Measurements from ENCODE around the gene ATG5.

GRCh38 chr6:106360410-106360988 is 34.9 kb upstream of the ATG5 start, which contains the start of gene CRYBG1:
- TF ChIP-seq CTCF (IDR thresholded peaks at IDR 0.05) = peak; percentile 88
- TF ChIP-seq REST (IDR thresholded peaks at IDR 0.05; ENCODE audit: low read depth, low read length) = no peak
- TF ChIP-seq MAX (IDR thresholded peaks at IDR 0.05; ENCODE audit: low read depth) = no peak
- TF ChIP-seq NRF1 (IDR thresholded peaks at IDR 0.05; ENCODE audit: low read depth, low read length) = no peak
- TF ChIP-seq EP300 (IDR thresholded peaks at IDR 0.05; ENCODE audit: borderline replicate concordance in 1 of 2, low read depth in 1 of 2, low read length in 1 of 2) = no peak
- TF ChIP-seq USF1 (IDR thresholded peaks at IDR 0.05; ENCODE audit: borderline replicate concordance, low read depth) = no peak

All from SK-N-SH (cell line).